ACC112 (cell line): Measurements from ENCODE around the gene LYSMD1.
"Not testable (repeated sequence)": the region's sequence is repeated elsewhere in the genome, so short reads cannot be mapped to it uniquely, and the experiment has no call there.

Experiments used
- H2AFZ ChIP-seq: fragments of 200-600 bp; sonication (generic); one replicate; pipeline ENCODE4 v1.6.0; 2017; ENCODE audit warnings: antibody characterized with exemption, low read length; ENCODE audit not compliant: unreplicated experiment
- H3K27ac ChIP-seq: fragments of 200-600 bp; sonication (generic); 2 replicates; pipeline ENCODE4 v1.5.1; 2014; ENCODE audit warnings: low read depth, mild to moderate bottlenecking, antibody characterized with exemption, low read length, moderate library complexity
- H3K27me3 ChIP-seq: fragments of 200-600 bp; sonication (generic); 2 replicates; pipeline ENCODE4 v1.6.1; 2014; ENCODE audit warnings: mild to moderate bottlenecking, antibody characterized with exemption, low read length, moderate library complexity, mixed read lengths; ENCODE audit not compliant: insufficient read depth
- H3K36me3 ChIP-seq: fragments of 200-600 bp; sonication (generic); 2 replicates; pipeline ENCODE4 v1.6.1; 2016; ENCODE audit warnings: mild to moderate bottlenecking, antibody characterized with exemption, low read length, moderate library complexity, mixed read lengths; ENCODE audit not compliant: insufficient read depth
- H3K4me1 ChIP-seq: fragments of 200-600 bp; sonication (generic); one replicate; pipeline ENCODE4 v1.6.1; 2016; ENCODE audit warnings: low read length, mixed read lengths; ENCODE audit not compliant: insufficient read depth, unreplicated experiment, control insufficient read depth
- H3K4me3 ChIP-seq: fragments of 200-600 bp; sonication (generic); 2 replicates; pipeline ENCODE4 v1.5.1; 2014; ENCODE audit warnings: mild to moderate bottlenecking, low read depth, low read length
- H3K79me2 ChIP-seq: fragments of 200-600 bp; sonication (generic); one replicate; pipeline ENCODE4 v1.6.0; 2016; ENCODE audit warnings: low read length; ENCODE audit not compliant: control insufficient read depth, unreplicated experiment, insufficient read depth

The LYSMD1 gene, protein sequence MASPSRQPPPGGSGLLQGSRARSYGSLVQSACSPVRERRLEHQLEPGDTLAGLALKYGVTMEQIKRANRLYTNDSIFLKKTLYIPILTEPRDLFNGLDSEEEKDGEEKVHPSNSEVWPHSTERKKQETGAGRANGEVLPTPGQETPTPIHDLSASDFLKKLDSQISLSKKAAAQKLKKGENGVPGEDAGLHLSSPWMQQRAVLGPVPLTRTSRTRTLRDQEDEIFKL

DNA sequence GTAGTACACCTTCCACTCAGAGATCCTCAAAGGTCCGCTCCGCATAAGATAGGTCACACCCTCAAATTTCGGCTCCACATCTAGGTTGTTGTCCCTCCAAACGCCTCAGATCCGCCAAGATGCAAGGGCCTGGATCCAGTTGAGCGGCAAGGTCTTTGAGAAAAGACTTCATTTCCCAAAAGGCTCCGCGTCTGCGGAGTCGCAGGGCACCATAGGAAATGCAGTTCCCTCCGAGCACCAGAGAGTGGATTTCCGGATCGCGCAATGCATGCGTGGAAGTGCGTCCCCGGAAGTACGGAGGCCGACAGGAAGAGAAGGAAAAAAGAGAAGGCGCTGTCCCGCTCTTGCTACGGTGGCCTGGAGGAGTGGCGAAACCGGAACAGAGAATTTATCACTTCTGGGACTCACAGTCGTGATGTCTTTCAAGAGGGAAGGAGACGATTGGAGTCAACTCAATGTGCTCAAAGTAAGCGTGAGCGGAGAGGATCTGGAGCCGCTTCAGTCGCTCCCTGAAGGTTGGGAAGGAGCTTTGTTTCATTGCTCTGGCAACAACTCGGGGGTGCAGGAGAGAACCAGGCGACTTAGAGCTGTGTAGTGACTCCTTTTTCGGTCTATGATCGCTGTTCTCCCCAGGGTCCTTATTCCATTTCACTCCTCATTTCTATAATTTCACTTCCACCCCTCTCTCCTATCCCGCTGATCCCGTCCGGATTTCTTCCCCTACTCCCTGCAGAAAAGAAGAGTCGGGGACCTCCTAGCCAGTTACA, at the start of gene LYSMD1, which contains the start of gene SCNM1:
LYSMD1 (minus strand) TSS at position 165 of the 767 bp plus-strand sequence. CDS start 644 bp downstream, outside the sequence.
SCNM1 (plus strand) TSS at position 407 of the 767 bp plus-strand sequence; CDS start at position 416, 9 bp downstream.
- no peaks in the 10 kb centered on the region for H3K27me3 ChIP-seq
- peaks cover 3% of the 10 kb centered on the region; the same call in 1 of the 2 replicates for H3K36me3 ChIP-seq
- peak within 1 kb of the TSS; percentile 76 for H2AFZ ChIP-seq
- peak within 1 kb of the TSS; percentile 87 for H3K4me3 ChIP-seq
- peak within 1 kb of the TSS; percentile 61 for H3K27ac ChIP-seq
- peaks cover 24% of the 10 kb centered on the region for H3K79me2 ChIP-seq
- H3K4me1 ChIP-seq = peaks cover 17% of the 10 kb centered on the region

DNA sequence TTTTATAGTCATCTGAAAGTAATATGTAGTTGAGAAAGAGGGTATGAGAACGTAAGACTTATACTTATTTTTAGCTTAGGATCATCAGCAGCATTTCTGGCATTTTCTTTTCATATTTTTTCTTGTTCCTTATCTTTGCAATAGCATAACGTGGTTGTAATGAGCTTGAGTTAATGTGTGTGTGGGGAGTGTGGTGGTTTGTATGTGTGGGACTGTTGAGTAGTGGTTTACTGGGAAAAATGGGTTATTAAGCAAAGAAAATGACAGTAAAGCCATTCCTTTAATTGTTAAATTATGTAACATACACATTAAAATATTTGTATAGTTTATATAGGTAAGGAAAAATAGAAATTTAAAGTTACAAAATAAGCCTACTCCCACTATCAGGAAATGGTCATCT, 47.9 kb upstream of the LYSMD1 start:
- no peak overlapping the region for H3K27ac ChIP-seq
- no peak overlapping the region for H2AFZ ChIP-seq
- H3K36me3 ChIP-seq = peaks cover 7% of the 10 kb centered on the region
- no peaks in the 10 kb centered on the region for H3K27me3 ChIP-seq
- no peak overlapping the region for H3K4me3 ChIP-seq
- peaks cover 6% of the 10 kb centered on the region for H3K4me1 ChIP-seq
- peaks cover 91% of the 10 kb centered on the region for H3K79me2 ChIP-seq

DNA sequence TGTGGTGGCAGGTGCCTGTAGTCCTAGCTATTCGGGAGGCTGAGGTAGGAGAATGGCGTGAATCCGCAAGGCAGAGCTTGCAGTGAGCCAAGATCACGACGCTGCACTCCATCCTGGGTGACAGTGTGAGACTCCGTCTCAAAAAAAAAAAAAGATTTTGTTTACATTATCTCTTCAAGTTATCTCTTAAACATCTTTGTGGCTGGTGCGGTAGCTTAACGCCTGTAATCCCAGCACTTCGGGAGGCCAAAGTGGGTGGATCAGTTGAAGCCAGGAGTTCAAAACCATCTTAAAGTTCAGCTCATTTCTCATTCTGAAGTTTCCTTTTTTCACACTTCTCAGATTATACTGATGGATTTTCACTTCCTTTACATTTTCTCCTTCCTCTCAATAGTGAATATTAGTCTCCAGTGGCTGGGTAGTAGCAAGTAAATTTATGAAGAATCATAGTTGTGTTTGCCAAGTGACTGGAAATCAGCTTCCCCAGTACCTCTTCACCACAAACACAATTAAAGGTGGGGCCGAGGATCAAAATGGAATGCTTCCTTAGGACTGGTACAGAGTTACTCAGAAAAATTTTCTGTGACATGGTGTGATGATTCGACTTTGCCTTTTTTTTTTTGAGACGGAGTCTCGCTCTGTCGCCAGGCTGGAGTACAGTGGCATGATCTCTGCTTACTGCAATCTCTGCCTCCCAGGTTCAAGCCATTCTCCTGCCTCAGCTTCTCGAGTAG, 46.4 kb upstream of the LYSMD1 start:
- Histone ChIP-seq H3K27ac (no peak overlapping the region), H2AFZ (no peak overlapping the region), H3K79me2 (peaks cover 91% of the 10 kb centered on the region), H3K27me3 (no peaks in the 10 kb centered on the region), H3K4me3 (no peak overlapping the region), H3K4me1 (peaks cover 6% of the 10 kb centered on the region), H3K36me3 (peaks cover 7% of the 10 kb centered on the region)

DNA sequence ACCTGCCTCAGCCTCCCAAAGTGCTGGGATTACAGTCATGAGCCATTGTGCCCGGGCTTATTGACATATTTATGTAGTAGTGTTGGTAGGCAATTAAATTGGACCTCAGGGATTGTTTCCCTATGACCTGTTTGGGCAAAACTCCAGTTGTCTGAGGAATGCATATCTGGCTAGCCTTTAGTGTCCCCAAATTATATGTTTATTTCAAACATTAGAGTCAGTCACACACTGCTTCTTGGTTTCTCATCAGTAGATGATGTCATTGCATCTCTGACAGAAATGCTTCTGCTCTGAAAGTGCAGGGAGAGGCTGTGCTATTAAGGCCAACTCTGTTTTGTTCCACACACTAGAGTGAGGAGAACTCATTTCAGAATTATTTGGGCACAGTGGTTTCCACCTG, 45.1 kb upstream of the LYSMD1 start:
- Histone ChIP-seq H3K79me2 (peaks cover 91% of the 10 kb centered on the region), H3K4me3 (no peak overlapping the region), H3K27ac (no peak overlapping the region), H2AFZ (no peak overlapping the region), H3K4me1 (peaks cover 10% of the 10 kb centered on the region), H3K27me3 (no peaks in the 10 kb centered on the region), H3K36me3 (peaks cover 4% of the 10 kb centered on the region; the same call in 1 of the 2 replicates)

DNA sequence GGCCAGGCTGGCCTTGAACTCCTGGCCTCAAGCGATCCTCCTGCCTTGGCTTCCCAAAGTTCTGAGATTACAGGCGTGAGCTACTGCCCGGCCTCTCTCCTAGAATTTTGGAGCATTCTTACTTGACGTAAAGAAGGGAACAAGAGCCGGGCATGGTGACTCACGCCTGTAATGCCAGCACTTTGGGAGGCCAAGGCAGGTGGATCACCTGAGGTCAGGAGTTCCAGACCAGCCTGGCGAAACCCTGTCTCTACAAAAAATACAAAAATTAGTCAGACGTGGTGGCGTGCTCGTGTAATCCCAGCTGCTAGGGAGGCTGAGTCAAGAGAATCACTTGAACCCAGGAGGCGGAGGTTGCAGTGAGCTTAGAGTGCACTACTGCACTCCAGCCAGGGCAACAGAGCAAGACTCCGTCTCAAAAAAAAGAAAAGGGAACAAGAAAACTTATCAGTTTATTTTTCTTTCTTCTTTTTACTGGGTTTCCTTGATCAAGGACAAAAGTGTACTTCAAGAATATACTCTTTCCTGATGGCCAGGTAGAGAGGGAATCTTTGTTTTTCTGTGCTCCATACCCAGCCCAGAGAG, 39.8 kb upstream of the LYSMD1 start:
- Histone ChIP-seq H3K4me1 (peaks cover 25% of the 10 kb centered on the region), H3K36me3 (peaks cover 19% of the 10 kb centered on the region), H3K79me2 (peaks cover 95% of the 10 kb centered on the region)
- not testable (repeated sequence) for H3K4me3 ChIP-seq, H3K27me3 ChIP-seq, H3K27ac ChIP-seq, H2AFZ ChIP-seq

DNA sequence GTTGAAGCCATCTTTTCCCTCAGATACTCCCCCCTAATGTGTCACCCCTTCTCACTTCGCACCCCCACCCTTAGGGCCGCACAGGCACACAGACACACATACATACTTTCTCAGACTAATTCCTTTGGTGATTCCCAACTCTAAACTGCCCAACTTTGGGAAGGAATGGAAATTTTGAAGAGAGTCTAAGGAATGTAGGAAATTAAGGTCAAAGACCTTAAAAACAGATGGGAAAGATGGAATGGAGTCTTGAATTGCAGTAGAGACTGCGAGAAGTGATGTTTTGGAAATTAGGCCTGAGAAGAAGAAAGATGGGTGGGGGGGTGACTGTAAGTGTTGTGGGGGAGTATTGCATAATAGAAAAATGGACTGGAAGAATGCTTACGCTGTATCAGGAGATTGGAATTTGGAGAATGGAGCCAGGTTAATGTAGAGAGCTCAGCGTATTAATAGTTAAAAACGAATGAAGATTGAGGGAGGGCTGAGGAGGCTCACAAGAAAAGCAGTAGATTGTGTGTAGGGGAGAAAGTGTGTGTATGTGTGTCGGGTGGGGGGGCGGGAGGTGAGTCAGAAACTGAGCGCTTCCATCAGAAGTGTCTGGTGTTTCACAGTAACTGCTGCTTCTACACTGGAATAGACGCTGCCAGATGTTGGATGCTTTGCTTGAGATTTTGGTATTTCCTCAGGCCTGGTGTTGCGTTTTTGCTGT, 34.3 kb upstream of the LYSMD1 start:
- Histone ChIP-seq H3K79me2 (peaks cover 63% of the 10 kb centered on the region), H2AFZ (no peak overlapping the region), H3K4me3 (peak overlapping the region; percentile 100), H3K36me3 (peaks cover 15% of the 10 kb centered on the region), H3K27ac (peak overlapping the region; percentile 93), H3K4me1 (peaks cover 26% of the 10 kb centered on the region), H3K27me3 (no peaks in the 10 kb centered on the region)

DNA sequence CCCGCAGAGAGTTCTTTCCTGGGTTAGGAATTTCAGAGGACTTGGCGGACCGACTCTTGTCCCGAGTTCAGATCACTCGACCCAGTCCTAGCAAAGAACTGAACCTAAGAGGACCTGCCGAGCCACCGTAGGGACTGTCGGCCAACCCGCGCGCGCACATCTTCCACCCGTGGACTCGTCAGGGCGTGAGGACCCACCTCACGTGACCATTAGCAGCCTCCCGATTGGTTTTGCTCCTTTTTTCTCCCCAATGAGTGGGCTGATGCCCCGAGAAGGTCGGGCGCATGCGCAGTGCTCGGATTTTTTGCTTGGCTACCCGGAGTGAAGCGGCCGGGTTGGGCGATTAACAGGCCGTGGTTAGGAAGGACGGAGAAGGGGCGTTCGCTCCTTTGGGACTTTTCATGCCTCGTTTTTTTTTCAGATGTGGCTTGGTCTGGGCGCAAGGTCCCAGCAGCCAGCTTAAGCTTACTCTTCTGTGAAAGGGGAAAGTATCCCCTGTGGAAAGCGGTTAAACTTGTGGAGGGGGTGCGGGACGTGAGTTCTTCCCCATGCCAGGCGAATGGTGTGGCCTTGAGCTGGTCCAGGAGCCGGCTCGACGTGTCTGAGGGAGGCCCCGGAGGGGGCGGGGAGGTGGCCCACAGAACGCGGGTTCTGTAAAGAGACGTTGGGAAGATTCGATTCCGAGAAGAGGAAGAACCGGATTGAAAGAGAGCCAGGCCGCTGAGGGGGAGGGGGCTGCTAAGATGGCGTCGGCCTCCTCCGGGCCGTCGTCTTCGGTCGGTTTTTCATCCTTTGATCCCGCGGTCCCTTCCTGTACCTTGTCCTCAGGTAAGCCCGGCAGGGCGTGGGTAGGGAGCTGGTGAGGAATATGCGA, 32.8 kb upstream of the LYSMD1 start, which contains the start of gene PIP5K1A:
PIP5K1A (plus strand) TSS at position 299 of the 874 bp plus-strand sequence; CDS start at position 744, 445 bp downstream.
- Histone ChIP-seq H3K27ac (peak within 1 kb of the TSS; percentile 93), H3K27me3 (no peaks in the 10 kb centered on the region), H3K4me3 (peak within 1 kb of the TSS; percentile 100), H2AFZ (peak within 1 kb of the TSS; percentile 90), H3K79me2 (peaks cover 48% of the 10 kb centered on the region), H3K4me1 (peaks cover 26% of the 10 kb centered on the region), H3K36me3 (peaks cover 9% of the 10 kb centered on the region)

DNA sequence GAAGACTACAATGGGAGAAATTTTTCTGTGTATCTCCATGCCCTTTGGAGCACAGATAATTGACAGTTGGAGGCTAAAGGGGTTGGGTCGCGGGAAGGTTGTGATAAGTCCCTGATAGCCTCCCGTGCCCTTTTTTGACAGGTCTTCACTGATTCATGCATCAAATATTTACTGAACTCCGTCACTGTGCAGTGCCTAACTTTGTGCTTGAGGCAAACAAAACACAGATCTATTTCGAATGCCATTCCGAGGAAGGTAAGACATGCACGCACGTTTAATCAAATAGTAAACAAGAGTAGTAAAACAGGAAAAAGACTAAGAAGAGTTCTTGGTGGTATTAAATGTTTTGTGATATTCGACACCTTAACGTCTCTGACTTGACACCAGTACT, 32.2 kb upstream of the LYSMD1 start:
- H3K79me2 ChIP-seq = peaks cover 42% of the 10 kb centered on the region
- peak overlapping the region; percentile 93 for H3K27ac ChIP-seq

DNA sequence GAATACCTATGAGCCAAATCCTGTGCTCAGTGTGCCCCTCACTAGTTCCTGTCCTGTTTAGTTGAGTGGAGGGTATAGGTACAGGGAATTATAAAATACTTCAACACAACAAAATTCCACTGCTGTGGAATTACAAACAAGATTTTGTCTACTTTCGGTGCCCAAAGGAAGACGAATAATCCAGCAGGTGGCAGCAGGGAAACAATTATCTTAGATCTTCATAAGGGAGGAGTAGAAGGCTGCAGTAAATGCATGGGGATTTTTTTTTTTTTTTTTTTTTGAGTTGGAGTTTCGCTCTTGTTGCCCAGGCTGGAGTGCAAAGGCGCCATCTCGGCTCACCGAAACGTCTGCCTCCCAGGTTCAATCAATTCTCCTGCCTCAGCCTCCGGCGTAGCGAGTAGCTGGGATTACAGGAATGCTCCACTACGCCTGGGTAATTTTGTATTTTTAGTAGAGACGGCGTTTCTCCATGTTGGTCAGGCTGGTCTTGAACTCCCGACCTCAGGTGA, 30.6 kb upstream of the LYSMD1 start:
- Histone ChIP-seq H3K4me1 (peaks cover 15% of the 10 kb centered on the region), H3K4me3 (peak overlapping the region; percentile 38), H3K79me2 (peaks cover 26% of the 10 kb centered on the region), H3K27ac (peak overlapping the region; percentile 92), H2AFZ (no peak overlapping the region), H3K36me3 (no peaks in the 10 kb centered on the region), H3K27me3 (no peaks in the 10 kb centered on the region)

More for the DNA sequence above, 32.2 kb upstream of the LYSMD1 start:
- H3K4me3 ChIP-seq = peak overlapping the region; percentile 100
- H2AFZ ChIP-seq = peak overlapping the region; percentile 81
- peaks cover 26% of the 10 kb centered on the region for H3K4me1 ChIP-seq
- H3K27me3 ChIP-seq = no peaks in the 10 kb centered on the region
- peaks cover 6% of the 10 kb centered on the region for H3K36me3 ChIP-seq
